Femur (tissue), 1 donor: ENCODE data around the gene ARID3A.

ENCODE experiments used
- DNase-seq: peaks from one replicate; pipeline ENCODE4 v3.0.0-alpha.2; 2017

The ARID3A gene

DNA sequence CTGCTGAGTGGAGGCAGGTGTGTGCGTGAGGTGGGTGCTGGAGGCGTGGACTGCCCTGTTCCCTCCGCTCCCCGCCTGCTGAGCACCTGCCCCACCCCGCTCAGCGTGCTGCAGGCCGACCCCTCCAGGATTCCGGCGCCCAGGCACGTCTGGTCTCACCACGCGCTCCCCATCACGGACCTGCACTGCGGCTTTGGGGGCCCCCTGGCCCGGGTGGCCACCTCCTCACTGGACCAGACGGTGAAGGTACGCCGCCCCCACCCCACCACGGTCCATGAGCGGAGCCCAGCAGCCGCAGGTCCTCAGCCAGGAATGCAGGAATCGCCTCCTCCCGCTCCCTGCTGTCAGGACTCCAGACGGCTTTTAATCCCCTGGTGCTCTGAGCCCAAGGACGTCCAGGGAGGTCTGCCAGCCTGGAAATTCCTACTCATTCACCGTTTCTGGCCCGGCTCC lies 64.3 kb downstream of the ARID3A start:
- no peak for DNase-seq

GRCh38 chr19:990746-991145 lies 64.9 kb downstream of the ARID3A start:
- no peak for DNase-seq

DNA sequence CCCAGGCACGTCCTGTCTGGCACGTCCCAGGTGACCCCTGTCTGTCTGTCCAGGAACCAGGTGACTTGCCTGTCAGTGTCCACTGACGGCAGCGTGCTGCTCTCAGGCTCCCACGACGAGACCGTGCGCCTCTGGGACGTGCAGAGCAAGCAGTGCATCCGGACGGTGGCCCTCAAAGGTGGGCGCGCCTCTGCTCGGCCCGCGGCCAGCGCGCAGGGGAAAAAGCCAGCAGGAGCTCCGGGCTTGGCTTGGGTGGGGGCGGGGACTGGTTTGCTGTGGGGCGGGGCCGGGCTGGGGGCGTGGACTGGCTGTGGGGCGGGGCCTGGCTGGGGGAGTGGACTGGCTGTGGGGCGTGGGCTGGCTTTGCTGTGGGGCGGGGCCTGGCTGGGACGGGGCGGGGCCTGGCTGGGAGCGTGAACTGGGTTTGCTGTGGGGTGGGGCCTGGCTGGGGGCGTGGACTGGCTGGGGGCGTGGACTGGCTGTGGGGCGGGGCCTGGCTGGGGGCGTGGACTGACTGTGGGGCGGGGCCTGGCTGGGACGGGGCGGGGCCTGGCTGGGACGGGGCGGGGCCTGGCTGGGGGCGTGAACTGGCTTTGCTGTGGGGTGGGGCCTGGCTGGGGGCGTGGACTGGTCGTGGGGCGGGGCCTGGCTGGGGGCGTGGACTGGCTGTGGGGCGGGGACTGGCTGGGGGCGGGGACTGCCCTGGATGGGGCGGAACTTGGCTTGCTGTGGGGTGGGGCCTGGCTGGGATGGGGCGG lies 65.5 kb downstream of the ARID3A start:
- DNase-seq = no peak

- no peak for DNase-seq
Measured at GRCh38 chr19:991932-992669, 66.3 kb downstream of the ARID3A start.

- DNase-seq = no peak
Measured at GRCh38 chr19:992670-993055, 66.8 kb downstream of the ARID3A start.

DNA sequence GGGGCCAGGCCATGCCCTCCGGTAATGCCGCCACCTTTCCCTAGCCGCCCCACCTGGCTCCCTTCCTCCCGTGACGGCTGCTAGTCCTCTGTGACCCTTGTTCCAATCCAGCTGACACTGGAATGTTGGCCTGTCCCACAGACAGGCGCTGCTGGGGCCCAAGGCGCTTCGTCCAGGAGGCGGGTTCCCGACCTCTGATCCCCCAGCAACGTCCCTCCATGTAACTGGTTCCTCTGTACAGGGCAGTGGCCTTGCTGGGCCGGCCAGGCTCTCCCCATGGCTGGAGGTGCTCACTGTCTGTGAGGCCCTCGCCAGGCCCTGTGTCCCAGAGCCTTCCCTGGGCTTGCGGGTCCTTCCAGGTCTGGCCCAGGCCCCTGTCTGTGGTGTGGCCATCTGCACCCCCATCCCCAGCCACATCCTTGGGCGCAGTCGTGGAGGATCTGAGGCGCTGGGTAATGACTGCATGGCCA lies 67.6 kb downstream of the ARID3A start:
- no peak for DNase-seq

- DNase-seq = no peak
Measured at GRCh38 chr19:993831-994393, 68.1 kb downstream of the ARID3A start.

GRCh38 chr19:994516-994915 lies 68.7 kb downstream of the ARID3A start:
- DNase-seq = no peak

- no peak for DNase-seq
Measured at GRCh38 chr19:995051-995827, 69.4 kb downstream of the ARID3A start.

GRCh38 chr19:996051-996838 lies 70.4 kb downstream of the ARID3A start:
- no peak for DNase-seq

DNA sequence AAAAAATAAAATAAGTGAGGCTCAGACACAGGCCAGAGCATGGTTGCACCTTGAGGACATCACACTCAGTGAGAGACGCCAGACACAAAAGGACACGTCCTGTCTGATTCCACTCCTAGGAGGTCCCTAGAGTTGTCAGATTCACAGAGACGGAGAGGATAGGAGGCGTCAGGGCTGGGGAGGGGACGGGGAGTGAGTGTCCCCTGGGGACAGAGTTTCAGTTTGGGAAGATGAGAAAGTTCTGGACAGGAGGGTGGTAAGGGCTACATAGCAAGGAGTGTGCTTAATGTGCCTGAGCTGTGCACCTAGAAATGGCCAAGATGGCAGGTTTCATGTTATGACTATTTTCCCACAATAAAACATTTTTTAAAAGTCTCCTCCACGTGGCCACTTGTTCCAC lies 72.2 kb downstream of the ARID3A start:
- no peak for DNase-seq

GRCh38 chr19:999379-999719 lies 73.5 kb downstream of the ARID3A start:
- no peak for DNase-seq

DNA sequence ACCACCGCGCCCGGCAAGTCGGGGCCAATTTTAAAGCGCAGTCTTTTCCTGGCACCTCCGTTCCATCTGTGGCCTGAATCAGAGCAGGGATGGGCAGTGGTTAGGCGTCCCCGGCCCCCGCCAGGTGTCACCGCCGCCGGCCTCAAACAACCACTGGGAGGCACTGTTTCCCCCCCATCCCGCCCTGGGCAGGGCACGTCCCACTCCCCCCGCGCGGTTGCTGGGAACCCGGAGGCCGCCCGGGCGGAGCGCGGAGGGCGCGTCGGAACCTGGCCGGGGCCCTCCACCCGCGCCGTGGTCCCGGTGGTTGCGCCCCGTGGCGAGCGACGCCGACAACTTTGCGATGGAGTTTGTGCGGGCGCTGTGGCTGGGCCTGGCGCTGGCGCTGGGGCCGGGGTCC lies 74.3 kb downstream of the ARID3A start, which contains the start of gene GRIN3B:
Gene GRIN3B, plus strand, starts transcription at position 325 of the 400 bp plus-strand sequence. Its CDS starts 19 bp downstream, at position 344.
- no peak for DNase-seq

GRCh38 chr19:1000591-1001537 lies 75.0 kb downstream of the ARID3A start:
- no peak for DNase-seq

- no peak for DNase-seq
Measured at GRCh38 chr19:1001538-1002166, 75.8 kb downstream of the ARID3A start.

DNA sequence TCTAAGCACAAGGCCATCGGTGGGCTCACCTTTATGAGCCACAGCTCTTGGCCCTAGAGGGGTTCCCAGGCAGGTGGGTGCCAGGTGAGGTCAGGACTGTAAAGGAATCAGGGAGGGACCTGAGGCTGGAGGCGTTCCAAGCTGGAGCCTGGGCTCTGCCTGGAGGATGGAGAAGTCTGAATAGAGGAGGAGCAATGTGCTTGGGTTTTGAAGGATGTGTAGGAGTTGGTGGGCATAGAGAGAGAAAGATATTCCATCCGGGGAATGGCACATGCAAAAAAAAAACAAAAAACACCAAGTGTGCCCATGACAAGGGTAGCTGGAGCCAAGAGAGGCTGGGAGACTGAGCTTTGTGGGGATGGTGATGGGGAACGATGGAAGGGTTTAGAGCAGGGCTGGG lies 76.8 kb downstream of the ARID3A start:
- DNase-seq = no peak

DNA sequence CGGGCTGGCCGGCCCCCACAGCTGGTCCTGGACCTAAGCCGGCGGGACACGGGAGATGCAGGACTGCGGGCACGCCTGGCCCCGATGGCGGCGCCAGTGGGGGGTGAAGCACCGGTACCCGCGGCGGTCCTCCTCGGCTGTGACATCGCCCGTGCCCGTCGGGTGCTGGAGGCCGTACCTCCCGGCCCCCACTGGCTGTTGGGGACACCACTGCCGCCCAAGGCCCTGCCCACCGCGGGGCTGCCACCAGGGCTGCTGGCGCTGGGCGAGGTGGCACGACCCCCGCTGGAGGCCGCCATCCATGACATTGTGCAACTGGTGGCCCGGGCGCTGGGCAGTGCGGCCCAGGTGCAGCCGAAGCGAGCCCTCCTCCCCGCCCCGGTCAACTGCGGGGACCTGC lies 77.4 kb downstream of the ARID3A start:
- no peak for DNase-seq

DNA sequence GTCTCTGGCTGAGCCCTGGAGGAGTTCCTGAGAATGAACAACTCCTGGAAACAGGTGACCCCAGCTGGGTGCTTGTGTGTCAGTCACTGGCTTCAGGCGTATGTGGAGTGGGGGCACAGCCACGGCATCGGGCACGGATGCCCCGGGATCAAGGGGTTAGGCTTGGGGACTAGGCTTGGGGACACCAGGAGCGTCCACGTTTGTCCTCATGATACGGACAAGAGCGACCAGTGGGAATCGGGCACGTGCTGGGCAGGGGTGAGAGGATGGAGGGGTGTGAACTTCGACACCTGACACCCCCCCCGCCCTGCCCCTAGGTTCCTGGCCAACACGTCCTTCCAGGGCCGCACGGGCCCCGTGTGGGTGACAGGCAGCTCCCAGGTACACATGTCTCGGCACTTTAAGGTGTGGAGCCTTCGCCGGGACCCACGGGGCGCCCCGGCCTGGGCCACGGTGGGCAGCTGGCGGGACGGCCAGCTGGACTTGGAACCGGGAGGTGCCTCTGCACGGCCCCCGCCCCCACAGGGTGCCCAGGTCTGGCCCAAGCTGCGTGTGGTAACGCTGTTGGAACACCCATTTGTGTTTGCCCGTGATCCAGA lies 78.5 kb downstream of the ARID3A start:
- DNase-seq = no peak

DNA sequence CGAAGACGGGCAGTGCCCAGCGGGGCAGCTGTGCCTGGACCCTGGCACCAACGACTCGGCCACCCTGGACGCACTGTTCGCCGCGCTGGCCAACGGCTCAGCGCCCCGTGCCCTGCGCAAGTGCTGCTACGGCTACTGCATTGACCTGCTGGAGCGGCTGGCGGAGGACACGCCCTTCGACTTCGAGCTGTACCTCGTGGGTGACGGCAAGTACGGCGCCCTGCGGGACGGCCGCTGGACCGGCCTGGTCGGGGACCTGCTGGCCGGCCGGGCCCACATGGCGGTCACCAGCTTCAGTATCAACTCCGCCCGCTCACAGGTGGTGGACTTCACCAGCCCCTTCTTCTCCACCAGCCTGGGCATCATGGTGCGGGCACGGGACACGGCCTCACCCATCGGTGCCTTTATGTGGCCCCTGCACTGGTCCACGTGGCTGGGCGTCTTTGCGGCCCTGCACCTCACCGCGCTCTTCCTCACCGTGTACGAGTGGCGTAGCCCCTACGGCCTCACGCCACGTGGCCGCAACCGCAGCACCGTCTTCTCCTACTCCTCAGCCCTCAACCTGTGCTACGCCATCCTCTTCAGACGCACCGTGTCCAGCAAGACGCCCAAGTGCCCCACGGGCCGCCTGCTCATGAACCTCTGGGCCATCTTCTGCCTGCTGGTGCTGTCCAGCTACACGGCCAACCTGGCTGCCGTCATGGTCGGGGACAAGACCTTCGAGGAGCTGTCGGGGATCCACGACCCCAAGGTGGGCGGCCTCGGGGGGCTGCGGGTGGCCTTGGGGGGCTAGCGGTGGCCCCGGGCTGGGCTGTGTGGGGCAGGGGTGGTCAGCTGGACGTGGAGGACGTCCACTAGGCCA lies 79.2 kb downstream of the ARID3A start:
- DNase-seq = no peak
